Measurements from ENCODE around the gene ELP4.
A peak's percentile ranks its signal among the peaks of the same experiment; 100 is the strongest.
"Not testable (repeated sequence)": the region's sequence is repeated elsewhere in the genome, so short reads cannot be mapped to it uniquely, and the experiment has no call there.

The ELP4 gene

GRCh38 chr11:31509051-31509428 lies 527 bp upstream of the ELP4 start:
- no peaks in the 10 kb centered on the region for H3K9me3 Mint-ChIP-seq (ENCODE audit: low read depth)
- peak overlapping the region; percentile 98 for H3K27ac Mint-ChIP-seq
- H3K4me1 Mint-ChIP-seq (ENCODE audit: low read depth), result peaks cover 51% of the 10 kb centered on the region
- H3K27me3 Mint-ChIP-seq, result no peaks in the 10 kb centered on the region
- H3K36me3 Mint-ChIP-seq, result peaks cover 3% of the 10 kb centered on the region
- peak overlapping the region; percentile 100 for H3K4me3 Mint-ChIP-seq

DNA sequence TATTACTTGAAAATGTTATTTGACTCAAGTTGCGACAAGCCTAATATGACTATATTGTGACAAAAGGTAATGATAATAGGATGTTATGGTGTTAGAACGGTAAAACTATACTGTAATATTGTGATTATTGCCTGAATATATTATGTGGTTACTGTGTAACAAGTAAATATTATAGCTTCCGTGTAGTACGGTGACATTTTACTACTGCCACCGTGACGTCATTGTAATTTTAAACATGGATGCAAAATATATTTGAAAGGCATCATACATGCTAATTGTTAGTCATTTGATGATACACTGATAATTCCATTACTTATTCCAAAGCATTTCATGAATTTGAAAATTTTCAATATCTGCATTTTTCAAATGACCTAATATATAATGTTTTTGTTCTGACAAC lies 2.5 kb downstream of the ELP4 start:
- H3K27me3 Mint-ChIP-seq, result no peaks in the 10 kb centered on the region
- H3K4me1 Mint-ChIP-seq (ENCODE audit: low read depth), result peaks cover 42% of the 10 kb centered on the region
- H3K4me3 Mint-ChIP-seq, result no peak overlapping the region
- no peaks in the 10 kb centered on the region for H3K9me3 Mint-ChIP-seq (ENCODE audit: low read depth)
- no peaks in the 10 kb centered on the region for H3K36me3 Mint-ChIP-seq
- no peak overlapping the region for H3K27ac Mint-ChIP-seq

GRCh38 chr11:31521497-31522150 lies 12.1 kb downstream of the ELP4 start:
- peaks cover 14% of the 10 kb centered on the region for H3K36me3 Mint-ChIP-seq
- H3K27ac Mint-ChIP-seq, result no peak overlapping the region
- H3K27me3 Mint-ChIP-seq, result no peaks in the 10 kb centered on the region
- no peak overlapping the region for H3K4me3 Mint-ChIP-seq
- H3K4me1 Mint-ChIP-seq (ENCODE audit: low read depth), result no peaks in the 10 kb centered on the region
- no peaks in the 10 kb centered on the region for H3K9me3 Mint-ChIP-seq (ENCODE audit: low read depth)

DNA sequence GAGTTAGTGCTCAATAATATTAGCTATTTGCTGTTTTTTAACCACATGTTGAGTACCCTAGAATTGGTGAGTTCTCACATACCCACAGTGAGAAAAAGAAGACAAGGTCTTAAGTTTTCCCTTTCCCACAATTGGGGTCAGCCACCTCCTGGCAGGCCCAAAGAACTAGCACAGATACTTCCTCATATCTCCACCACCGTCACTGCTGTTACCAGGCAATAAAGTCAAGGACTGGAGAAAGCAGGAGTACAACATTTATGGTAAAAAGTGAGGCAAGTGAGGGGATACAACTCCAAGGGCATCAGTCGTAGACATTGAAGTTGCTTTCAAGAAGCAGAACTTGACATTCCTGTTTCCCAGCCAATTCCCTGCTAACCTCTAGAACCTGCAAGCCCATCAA lies 19.6 kb downstream of the ELP4 start:
- H3K9me3 Mint-ChIP-seq (ENCODE audit: low read depth), result no peaks in the 10 kb centered on the region
- no peak overlapping the region for H3K27ac Mint-ChIP-seq
- peaks cover 23% of the 10 kb centered on the region for H3K36me3 Mint-ChIP-seq
- no peak overlapping the region for H3K4me3 Mint-ChIP-seq
- H3K27me3 Mint-ChIP-seq, result no peaks in the 10 kb centered on the region
- no peaks in the 10 kb centered on the region for H3K4me1 Mint-ChIP-seq (ENCODE audit: low read depth)

DNA sequence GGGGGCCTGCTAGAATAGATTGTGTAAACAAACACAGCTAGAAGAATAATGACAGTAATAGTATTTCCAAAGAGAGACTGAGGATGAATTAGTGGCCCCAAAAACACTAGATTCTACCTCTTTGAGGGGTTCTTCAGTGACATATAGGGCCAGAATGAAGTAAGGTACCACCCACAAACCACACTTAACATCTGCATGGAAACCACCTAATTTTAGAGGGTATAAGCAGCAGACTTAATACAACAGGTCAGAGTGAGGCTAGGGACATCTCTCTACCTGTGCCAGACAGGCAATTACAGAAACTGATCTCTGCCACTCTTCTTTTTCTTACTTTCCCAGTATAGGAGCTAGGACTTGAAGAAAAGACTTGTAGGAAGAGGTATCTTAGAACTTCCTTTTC lies 20.1 kb downstream of the ELP4 start:
- H3K9me3 Mint-ChIP-seq (ENCODE audit: low read depth), result no peaks in the 10 kb centered on the region
- H3K36me3 Mint-ChIP-seq, result peaks cover 21% of the 10 kb centered on the region
- no peak overlapping the region for H3K4me3 Mint-ChIP-seq
- H3K27me3 Mint-ChIP-seq, result no peaks in the 10 kb centered on the region
- H3K4me1 Mint-ChIP-seq (ENCODE audit: low read depth), result no peaks in the 10 kb centered on the region
- H3K27ac Mint-ChIP-seq, result no peak overlapping the region

GRCh38 chr11:31531293-31531692 lies 21.7 kb downstream of the ELP4 start:
- Mint-ChIP-seq H3K9me3 (ENCODE audit: low read depth) (no peaks in the 10 kb centered on the region), H3K27ac (no peak overlapping the region), H3K4me3 (no peak overlapping the region), H3K4me1 (ENCODE audit: low read depth) (no peaks in the 10 kb centered on the region), H3K36me3 (peaks cover 15% of the 10 kb centered on the region), H3K27me3 (no peaks in the 10 kb centered on the region)

GRCh38 chr11:31535479-31535878 lies 25.9 kb downstream of the ELP4 start:
- H3K36me3 Mint-ChIP-seq, result peaks cover 19% of the 10 kb centered on the region
- no peak overlapping the region for H3K27ac Mint-ChIP-seq
- no peak overlapping the region for H3K4me3 Mint-ChIP-seq
- H3K27me3 Mint-ChIP-seq, result no peaks in the 10 kb centered on the region
- no peaks in the 10 kb centered on the region for H3K9me3 Mint-ChIP-seq (ENCODE audit: low read depth)
- H3K4me1 Mint-ChIP-seq (ENCODE audit: low read depth), result no peaks in the 10 kb centered on the region

DNA sequence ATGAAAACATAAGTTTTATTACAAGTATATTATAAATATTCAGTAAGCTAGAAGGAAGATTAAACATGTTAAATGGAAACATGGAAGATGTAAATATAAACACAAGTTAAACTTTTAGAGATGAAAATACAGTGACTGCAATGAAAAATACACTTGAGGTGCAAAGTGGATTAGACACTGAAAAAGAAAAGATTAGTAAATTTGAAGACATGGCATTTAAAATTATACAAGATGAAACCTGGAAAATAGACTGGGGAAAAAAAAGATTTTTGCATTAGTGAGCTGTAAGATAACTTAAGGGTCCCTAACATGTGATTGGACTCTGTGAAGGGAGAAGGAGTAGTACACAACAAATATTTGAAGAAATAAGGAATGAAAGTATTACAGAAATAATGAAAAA lies 33.3 kb downstream of the ELP4 start:
- Mint-ChIP-seq H3K4me1 (ENCODE audit: low read depth) (no peaks in the 10 kb centered on the region), H3K4me3 (no peak overlapping the region), H3K9me3 (ENCODE audit: low read depth) (no peaks in the 10 kb centered on the region), H3K36me3 (peaks cover 20% of the 10 kb centered on the region), H3K27ac (no peak overlapping the region), H3K27me3 (no peaks in the 10 kb centered on the region)

GRCh38 chr11:31555938-31556337 lies 46.4 kb downstream of the ELP4 start:
- Mint-ChIP-seq H3K4me3 (no peak overlapping the region), H3K36me3 (peaks cover 8% of the 10 kb centered on the region), H3K27ac (no peak overlapping the region), H3K4me1 (ENCODE audit: low read depth) (no peaks in the 10 kb centered on the region), H3K9me3 (ENCODE audit: low read depth) (no peaks in the 10 kb centered on the region), H3K27me3 (no peaks in the 10 kb centered on the region)

DNA sequence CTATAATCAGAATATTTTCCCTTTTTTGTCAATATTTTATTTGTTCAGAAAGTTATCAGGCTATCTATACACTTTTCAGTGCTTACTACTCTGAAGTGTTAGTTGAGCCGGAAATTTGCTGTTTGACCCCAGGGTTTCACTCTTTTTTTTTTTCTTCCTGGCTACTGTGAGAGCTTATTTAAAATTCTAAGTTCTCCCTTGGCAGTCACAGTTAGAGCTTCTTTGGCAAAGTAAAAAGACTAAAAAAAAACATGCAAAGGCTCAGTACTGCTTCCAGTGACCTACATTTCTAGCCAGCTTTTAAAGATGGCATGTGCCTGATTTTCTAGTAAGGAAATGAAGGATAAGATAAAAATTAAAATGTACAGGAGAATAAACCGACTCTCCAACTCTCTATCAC lies 48.4 kb downstream of the ELP4 start:
- no peak overlapping the region for H3K27ac Mint-ChIP-seq
- no peak overlapping the region for H3K4me3 Mint-ChIP-seq
- no peaks in the 10 kb centered on the region for H3K9me3 Mint-ChIP-seq (ENCODE audit: low read depth)
- H3K27me3 Mint-ChIP-seq, result no peaks in the 10 kb centered on the region
- no peaks in the 10 kb centered on the region for H3K4me1 Mint-ChIP-seq (ENCODE audit: low read depth)
- peaks cover 6% of the 10 kb centered on the region for H3K36me3 Mint-ChIP-seq

DNA sequence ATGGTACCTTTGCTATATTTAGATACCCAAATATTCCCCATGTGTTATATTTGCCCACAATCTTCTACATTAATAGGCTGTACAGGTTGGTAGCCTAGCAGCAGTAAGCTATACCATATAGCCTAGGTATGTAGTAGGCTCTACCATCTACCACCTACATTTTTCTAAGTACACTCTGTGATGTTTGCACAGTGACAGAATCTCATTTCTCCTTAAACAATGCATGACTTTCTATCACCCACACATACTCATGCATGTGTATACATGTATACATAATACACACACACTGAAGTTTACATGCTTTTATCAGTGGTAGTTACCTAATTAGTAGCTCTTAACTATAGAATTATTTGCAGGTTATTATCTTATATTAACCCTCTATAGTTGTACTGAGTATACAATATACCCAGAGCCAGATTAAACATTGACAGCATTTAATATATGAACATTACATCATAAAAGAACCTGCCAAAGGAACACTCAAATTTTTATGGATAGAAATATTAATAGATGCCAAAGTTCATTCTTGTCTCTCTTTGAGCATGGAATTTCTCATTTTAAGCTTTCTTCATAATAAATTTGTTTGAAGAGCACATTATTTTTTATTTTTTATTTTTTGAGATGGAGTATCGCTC lies 51.4 kb downstream of the ELP4 start:
- no peaks in the 10 kb centered on the region for H3K4me1 Mint-ChIP-seq (ENCODE audit: low read depth)
- peaks cover 11% of the 10 kb centered on the region for H3K36me3 Mint-ChIP-seq
- no peak overlapping the region for H3K4me3 Mint-ChIP-seq
- H3K27me3 Mint-ChIP-seq, result no peaks in the 10 kb centered on the region
- peaks cover 3% of the 10 kb centered on the region for H3K9me3 Mint-ChIP-seq (ENCODE audit: low read depth)
- no peak overlapping the region for H3K27ac Mint-ChIP-seq

DNA sequence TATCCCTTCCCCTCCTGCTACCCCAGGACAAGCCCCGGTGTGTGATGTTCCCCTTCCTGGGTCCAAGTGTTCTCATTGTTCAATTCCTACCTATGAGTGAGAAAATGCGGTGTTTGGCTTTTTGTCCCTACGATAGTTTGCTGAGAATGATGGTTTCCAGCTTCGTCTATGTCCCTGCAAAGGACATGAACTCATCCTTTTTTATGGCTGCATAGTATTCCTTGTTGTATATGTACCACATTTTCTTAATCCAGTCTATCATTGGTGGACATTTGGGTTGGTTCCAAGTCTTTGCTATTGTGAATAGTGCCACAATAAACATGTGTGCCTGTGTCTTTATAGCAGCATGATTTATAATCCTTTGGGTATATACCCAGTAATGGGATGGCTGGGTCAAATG lies 55.0 kb downstream of the ELP4 start:
- H3K9me3 Mint-ChIP-seq (ENCODE audit: low read depth), result not testable (repeated sequence)
- H3K36me3 Mint-ChIP-seq, result peaks cover 24% of the 10 kb centered on the region

DNA sequence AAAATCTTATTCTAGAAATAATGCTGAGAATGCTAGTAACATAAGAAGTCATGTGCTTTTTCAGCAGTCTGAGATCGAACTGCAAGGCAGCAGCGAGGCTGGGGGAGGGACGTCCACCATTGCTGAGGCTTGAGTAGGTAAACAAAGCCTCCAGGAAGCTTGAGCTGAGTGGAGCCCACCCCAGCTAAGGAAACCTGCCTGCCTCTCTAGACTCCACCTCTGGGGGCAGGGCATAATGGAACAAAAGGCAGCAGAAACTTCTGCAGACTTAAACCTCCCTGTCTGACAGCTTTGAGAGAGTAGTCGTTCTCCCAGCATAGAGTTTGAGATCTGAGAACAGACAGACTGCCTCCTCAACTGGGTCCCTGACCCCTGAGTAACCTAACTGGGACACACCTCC lies 64.6 kb downstream of the ELP4 start:
- H3K4me1 Mint-ChIP-seq (ENCODE audit: low read depth); H3K27me3 Mint-ChIP-seq; H3K4me3 Mint-ChIP-seq; H3K9me3 Mint-ChIP-seq (ENCODE audit: low read depth); H3K27ac Mint-ChIP-seq: not testable (repeated sequence)
- peaks cover 25% of the 10 kb centered on the region for H3K36me3 Mint-ChIP-seq

More for the DNA sequence above, 55.0 kb downstream of the ELP4 start:
- not testable (repeated sequence) for H3K27ac Mint-ChIP-seq; H3K27me3 Mint-ChIP-seq; H3K4me1 Mint-ChIP-seq (ENCODE audit: low read depth); H3K4me3 Mint-ChIP-seq

DNA sequence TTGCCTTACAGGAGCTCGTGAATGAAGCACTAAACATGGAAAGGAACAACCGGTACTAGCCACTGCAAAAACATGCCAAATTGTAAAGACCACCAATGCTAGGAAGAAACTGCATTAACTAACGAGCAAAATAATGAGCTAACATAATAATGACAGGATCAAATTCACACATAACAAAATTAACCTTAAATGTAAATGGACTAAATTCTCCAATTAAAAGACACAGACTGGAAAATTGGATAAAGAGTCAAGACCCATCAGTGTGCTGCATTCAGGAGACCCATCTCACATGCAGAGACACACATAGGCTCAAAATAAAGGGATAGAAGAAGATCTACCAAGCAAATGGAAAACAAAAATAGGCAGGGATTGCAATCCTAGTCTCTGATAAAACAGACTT lies 66.2 kb downstream of the ELP4 start:
- not testable (repeated sequence) for H3K27ac Mint-ChIP-seq; H3K4me1 Mint-ChIP-seq (ENCODE audit: low read depth); H3K9me3 Mint-ChIP-seq (ENCODE audit: low read depth); H3K27me3 Mint-ChIP-seq; H3K4me3 Mint-ChIP-seq
- H3K36me3 Mint-ChIP-seq, result peaks cover 24% of the 10 kb centered on the region

DNA sequence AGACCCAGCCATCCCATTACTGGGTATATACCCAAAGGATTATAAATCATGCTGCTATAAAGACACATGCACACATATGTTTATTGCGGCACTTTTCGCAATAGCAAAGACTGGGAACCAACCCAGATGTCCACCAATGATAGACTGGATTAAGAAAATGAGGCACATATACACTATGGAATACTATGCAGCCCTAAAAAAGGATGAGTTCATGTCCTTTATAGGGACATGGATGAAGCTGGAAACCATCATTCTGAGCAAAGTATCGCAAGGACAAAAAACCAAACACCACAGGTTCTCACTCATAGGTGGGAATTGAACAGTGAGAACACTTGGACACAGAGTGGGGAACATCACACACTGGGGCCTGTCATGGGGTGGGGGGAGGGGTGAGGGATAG lies 69.8 kb downstream of the ELP4 start:
- not testable (repeated sequence) for H3K36me3 Mint-ChIP-seq; H3K27ac Mint-ChIP-seq; H3K4me1 Mint-ChIP-seq (ENCODE audit: low read depth); H3K9me3 Mint-ChIP-seq (ENCODE audit: low read depth); H3K4me3 Mint-ChIP-seq; H3K27me3 Mint-ChIP-seq

DNA sequence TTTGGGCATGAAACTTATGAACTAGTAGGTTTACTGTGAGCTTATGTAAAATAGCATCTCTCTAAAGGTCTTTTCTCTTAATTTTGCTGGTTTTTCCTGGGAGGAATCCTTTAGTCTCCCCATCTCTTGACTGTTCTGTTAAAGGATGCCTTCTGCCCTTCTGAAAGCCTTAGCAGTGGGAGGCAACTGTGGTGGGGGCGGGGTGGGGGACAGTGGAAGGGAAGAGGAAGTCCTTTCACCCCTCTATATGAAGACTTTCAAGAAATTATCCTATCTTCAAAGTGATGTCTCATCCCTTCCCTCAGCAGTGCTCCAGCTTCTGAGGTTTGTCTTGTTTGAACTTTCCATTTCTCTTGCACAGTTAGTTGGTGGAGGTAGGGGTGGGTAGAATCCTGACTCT lies 73.1 kb downstream of the ELP4 start:
- Mint-ChIP-seq H3K36me3 (peaks cover 8% of the 10 kb centered on the region), H3K9me3 (ENCODE audit: low read depth) (no peaks in the 10 kb centered on the region), H3K27me3 (no peaks in the 10 kb centered on the region), H3K4me3 (no peak overlapping the region), H3K4me1 (ENCODE audit: low read depth) (peaks cover 3% of the 10 kb centered on the region), H3K27ac (no peak overlapping the region)
